GM21367 (cell line): Measurements from ENCODE around the gene TAS2R20.

Experiments
- ATAC-seq: cut with Tn5 transposase; IDR thresholded peaks from one replicate; pipeline ENCODE4 v1.9.1; 2021; ENCODE audit not compliant: unreplicated experiment

The TAS2R20 gene

GRCh38 chr12:10960211-10960610 is 37.9 kb downstream of the TAS2R20 start:
- ATAC-seq = no peak

- no peak for ATAC-seq
These were observed 38.3 kb downstream of the TAS2R20 start for GRCh38 chr12:10959804-10960203.

GRCh38 chr12:10957741-10958140 is 40.4 kb downstream of the TAS2R20 start:
- no peak for ATAC-seq

- ATAC-seq = no peak
These were observed 42.0 kb downstream of the TAS2R20 start for GRCh38 chr12:10956085-10956484.

GRCh38 chr12:10952645-10953044 is 45.5 kb downstream of the TAS2R20 start:
- no peak for ATAC-seq
